ENCODE measurements around the gene TMOD1.
"Not testable (repeated sequence)": the region's sequence is repeated elsewhere in the genome, so short reads cannot be mapped to it uniquely, and the experiment has no call there.

Gene TMOD1

DNA sequence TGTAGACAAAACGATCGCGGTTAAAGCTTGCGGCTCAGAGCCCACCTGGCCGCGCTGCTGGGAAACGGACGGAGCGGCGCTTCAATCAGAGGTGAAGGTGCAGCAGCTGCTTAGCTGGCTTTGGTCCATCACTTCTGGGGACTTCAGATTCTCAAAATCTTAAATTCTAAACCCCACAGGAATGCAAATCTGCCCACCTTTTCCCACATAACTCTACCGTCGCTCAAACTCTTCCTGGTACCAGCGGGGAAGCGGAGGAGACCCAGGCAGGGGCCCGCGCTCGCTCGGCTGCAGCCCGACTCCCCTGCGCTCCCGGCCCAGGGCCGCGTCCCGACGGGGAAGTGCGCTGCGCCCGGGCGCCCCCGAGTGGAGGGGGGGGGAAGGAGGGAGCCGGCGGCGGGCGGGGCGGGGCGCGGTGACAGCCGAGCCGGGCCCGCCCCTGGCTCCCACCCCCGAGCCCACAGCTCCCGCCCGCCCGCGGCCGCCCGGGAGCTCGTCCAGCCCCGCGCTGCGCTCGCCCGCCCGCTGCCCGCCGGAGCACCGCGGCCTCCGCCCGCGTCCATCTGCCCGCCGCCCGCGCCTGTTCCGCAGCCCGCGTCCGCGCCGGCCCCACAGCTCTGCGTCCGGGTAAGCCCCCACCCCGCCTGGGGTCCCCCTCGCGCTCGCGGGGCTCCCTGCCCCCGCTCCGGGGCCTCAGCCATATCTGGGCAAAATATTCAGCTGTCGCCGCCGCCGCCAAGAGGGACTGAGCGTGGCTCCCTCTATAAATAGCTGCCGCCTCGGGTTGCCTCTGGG is at the start of gene TMOD1:
TSS of gene TMOD1 (plus strand) at position 490 of the 795 bp plus-strand sequence. CDS start 22,523 bp downstream, outside the sequence.
- DNase-seq, result no peak

DNA sequence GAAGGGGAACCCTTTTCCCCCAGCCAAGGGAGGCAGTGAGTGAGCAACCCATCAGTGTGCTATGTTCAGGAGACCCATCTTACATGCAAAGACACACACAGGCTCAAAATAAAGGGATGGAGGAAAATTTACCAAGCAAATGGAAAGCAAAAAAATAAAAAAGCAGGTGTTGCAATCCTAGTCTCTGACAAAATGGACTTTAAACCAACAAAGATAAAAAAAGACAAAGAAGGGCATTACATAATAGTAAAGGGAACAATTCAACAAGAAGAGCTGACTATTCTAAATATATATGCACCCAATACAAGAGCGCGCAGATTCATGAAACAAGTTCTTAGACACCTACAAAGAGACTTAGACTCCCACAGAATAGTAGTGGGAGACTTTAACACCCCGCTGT is 47.9 kb upstream of the TMOD1 start:
- not testable (repeated sequence) for DNase-seq

- DNase-seq, result not testable (repeated sequence)
These were observed 44.6 kb upstream of the TMOD1 start for GRCh38 chr9:97456841-97457240.

- DNase-seq, result no peak
These were observed 42.1 kb upstream of the TMOD1 start for GRCh38 chr9:97459326-97459725.

GRCh38 chr9:97462159-97462558 is 39.3 kb upstream of the TMOD1 start:
- no peak for DNase-seq

- DNase-seq, result no peak
These were observed 38.6 kb upstream of the TMOD1 start for GRCh38 chr9:97462914-97463313.

DNA sequence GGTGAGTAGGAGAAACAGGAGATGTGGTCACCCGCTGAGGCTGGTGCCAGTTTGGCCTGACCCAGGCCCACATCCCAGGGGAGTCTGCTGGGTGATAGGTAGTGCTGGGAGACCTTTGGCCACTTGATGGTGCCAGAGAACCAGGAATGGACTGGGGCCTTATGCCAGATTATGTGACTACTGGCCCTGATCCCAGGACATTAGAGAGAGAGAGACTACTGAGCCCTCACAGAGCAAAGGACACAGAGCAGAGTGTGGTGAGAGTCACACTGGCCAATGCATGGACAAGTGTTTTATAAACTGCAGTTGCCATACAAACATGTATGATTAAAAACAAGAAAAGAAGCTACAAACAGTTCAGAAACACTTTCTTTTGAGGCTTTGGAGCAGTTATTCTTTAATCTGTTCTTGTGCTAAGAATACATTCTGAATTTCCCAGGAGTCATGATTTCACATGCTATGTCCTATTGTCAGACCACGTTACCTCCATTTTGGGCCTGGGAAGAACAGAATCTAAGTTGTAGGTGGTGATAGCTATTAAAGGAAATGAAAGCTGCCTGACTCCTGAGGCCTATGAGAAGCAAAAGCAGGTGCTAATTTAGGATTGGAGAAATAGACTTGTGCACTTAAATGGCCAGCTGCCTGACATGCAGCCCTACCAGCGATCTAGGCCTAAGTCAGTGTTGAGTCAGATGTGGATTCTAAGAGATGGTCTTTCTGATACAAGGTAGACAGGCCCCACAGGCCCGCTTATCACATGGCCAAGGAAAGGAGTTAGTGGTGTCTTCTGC is 32.6 kb upstream of the TMOD1 start:
- peak; percentile 68 for DNase-seq

GRCh38 chr9:97470076-97470475 is 31.4 kb upstream of the TMOD1 start:
- no peak for DNase-seq

- DNase-seq, result no peak
These were observed 27.7 kb upstream of the TMOD1 start for GRCh38 chr9:97473717-97474116.

GRCh38 chr9:97474372-97474925 is 27.0 kb upstream of the TMOD1 start:
- no peak for DNase-seq

- DNase-seq, result no peak
These were observed 26.4 kb upstream of the TMOD1 start for GRCh38 chr9:97475059-97475458.

GRCh38 chr9:97478301-97478981 is 23.0 kb upstream of the TMOD1 start:
- DNase-seq, result no peak

DNA sequence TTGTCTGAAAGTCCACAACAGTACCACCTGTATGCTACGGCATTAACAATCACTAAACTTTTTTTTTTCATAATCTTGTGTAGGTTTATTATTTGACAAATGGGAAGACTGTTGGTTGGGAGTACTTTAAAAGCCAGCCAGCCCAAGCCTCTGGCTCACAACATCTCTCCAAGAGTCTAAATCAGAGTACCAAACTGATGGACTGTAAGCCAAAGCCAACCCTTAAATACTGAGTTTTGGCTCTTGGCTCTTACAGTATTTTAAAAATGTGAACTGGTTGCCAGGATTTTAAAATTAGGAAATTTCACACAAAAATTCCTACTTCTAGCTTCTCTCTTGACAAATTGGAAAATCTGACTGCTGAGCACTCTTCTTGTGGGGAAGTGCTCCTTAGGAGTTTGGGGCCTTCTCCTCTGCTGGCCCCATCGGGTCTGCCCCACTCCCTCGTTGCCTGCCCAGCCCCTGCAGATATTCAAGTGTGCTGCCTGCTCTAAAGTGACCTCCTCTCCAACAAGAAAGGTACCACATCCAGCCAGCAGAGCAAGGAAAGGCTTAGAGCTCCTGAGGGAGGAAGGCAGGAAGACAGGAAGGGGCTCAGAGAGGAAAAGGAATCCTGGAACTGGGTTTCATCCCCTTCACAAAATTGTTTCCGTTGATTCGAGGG is 21.8 kb upstream of the TMOD1 start:
- DNase-seq, result no peak

DNA sequence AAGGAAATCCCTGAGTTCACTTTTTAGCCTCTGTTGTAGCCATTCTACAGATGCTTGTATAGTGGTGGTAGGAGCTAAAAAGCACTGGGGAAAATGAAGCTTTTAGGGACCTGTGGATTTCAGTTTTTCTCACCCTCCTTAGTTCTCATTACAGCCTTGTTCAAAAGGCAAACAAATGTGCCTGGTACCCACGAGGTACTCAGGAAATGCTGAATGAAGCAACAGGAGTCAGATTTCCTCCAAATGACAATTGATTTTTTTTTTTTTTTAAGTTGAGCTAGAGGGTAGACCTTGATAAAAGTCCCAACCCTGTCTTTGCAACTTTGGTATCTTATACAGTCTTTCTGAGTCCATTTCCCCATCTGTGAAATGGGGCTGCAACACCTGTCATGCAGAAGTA is 21.3 kb upstream of the TMOD1 start:
- no peak for DNase-seq

DNA sequence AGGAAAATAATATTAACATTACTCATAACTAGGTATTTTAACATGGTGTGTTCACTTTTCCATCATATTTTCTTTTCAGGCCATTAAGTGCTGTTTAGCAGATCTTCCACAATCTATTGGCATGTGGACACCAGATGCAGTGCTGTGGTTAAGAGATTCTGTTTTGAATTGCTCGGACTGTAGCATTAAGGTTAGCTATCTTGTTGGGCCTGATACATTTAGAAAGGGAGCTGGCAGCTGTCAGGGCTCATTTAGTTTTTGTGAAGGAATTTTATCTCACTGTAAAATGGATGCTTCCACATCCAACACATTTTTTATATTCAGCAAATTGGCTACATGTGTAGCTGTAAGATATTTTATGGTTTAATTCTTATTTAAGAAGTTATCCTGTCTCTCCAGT is 20.7 kb upstream of the TMOD1 start:
- no peak for DNase-seq

DNA sequence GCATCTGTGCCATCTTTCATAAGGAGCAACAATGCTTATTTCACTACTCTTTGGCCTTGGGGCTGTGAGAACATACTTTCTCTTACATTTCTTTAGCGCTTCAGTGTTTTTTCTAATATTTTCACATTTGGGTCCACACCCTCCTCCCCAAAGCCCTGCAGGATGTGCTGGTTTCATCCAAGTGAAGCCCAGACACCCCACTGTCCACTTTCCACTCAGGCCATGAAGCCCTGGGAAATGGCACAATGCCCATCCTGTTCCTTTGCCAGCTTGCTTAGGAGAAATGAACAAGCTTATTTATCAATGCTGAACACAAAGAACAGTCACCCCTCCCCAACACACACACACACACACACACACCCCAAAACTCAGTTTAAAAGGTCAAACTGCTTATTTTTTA is 17.3 kb upstream of the TMOD1 start:
- DNase-seq, result no peak

GRCh38 chr9:97487107-97487506 is 14.4 kb upstream of the TMOD1 start:
- DNase-seq, result no peak

- DNase-seq, result no peak
These were observed 13.6 kb upstream of the TMOD1 start for GRCh38 chr9:97487861-97488260.

- DNase-seq, result no peak
These were observed 10.1 kb upstream of the TMOD1 start for GRCh38 chr9:97491216-97491999.

GRCh38 chr9:97497558-97498375 is 3.7 kb upstream of the TMOD1 start:
- not testable (repeated sequence) for DNase-seq

GRCh38 chr9:97498846-97499245 is 2.6 kb upstream of the TMOD1 start:
- not testable (repeated sequence) for DNase-seq
